GM19467 (cell line): ENCODE measurements around the gene RNASE8.
"Not testable (repeated sequence)": the region's sequence is repeated elsewhere in the genome, so short reads cannot be mapped to it uniquely, and the experiment has no call there.

Experiments used
- ATAC-seq: cut with Tn5 transposase; IDR thresholded peaks from one replicate; pipeline ENCODE4 v1.9.1; 2021; ENCODE audit warnings: mild to moderate bottlenecking, moderate library complexity; ENCODE audit not compliant: unreplicated experiment

RNASE8 gene

GRCh38 chr14:21057803-21058675 lies at the start of gene RNASE8:
Gene RNASE8 (plus strand): TSS chr14:21057822. CDS start chr14:21057893, 71 bp downstream.
- no peak for ATAC-seq

GRCh38 chr14:21009721-21010120 lies 47.9 kb upstream of the RNASE8 start:
- ATAC-seq = not testable (repeated sequence)

- no peak for ATAC-seq
These were observed 46.5 kb upstream of the RNASE8 start for GRCh38 chr14:21011136-21011535.

GRCh38 chr14:21014761-21015190 lies 42.8 kb upstream of the RNASE8 start:
- no peak for ATAC-seq

GRCh38 chr14:21015312-21015711 lies 42.3 kb upstream of the RNASE8 start:
- no peak for ATAC-seq

GRCh38 chr14:21016413-21017190 lies 41.0 kb upstream of the RNASE8 start:
- no peak for ATAC-seq

GRCh38 chr14:21017528-21018245 lies 39.9 kb upstream of the RNASE8 start:
- ATAC-seq = no peak

- ATAC-seq = no peak
These were observed 39.3 kb upstream of the RNASE8 start for GRCh38 chr14:21018286-21018685.

GRCh38 chr14:21018781-21019180 lies 38.8 kb upstream of the RNASE8 start:
- no peak for ATAC-seq

GRCh38 chr14:21019366-21019765 lies 38.3 kb upstream of the RNASE8 start:
- no peak for ATAC-seq

GRCh38 chr14:21020977-21021545 lies 36.6 kb upstream of the RNASE8 start:
- ATAC-seq = no peak

- no peak for ATAC-seq
These were observed 34.9 kb upstream of the RNASE8 start for GRCh38 chr14:21022686-21023085.

- ATAC-seq = no peak
These were observed 34.4 kb upstream of the RNASE8 start for GRCh38 chr14:21023174-21023573.

GRCh38 chr14:21023817-21024584 lies 33.6 kb upstream of the RNASE8 start:
- ATAC-seq = no peak

- ATAC-seq = no peak
These were observed 32.8 kb upstream of the RNASE8 start, which contains the start of gene NDRG2 for GRCh38 chr14:21024585-21025370. Gene NDRG2 (minus strand): TSS chr14:21025061. CDS start chr14:21023315, 1,746 bp downstream.

GRCh38 chr14:21025371-21026273 lies 32.0 kb upstream of the RNASE8 start:
- ATAC-seq = no peak

GRCh38 chr14:21026274-21026987 lies 31.2 kb upstream of the RNASE8 start:
- ATAC-seq = no peak

GRCh38 chr14:21026988-21027315 lies 30.7 kb upstream of the RNASE8 start:
- no peak for ATAC-seq
